K562 (cell line): ENCODE measurements around the gene LYG2.

ENCODE experiments used
- CTCF ChIP-seq, 3 experiments: IDR thresholded peaks in 2 of 3; conservative IDR thresholded peaks in 1 of 3; 2 replicates each; pipeline ENCODE4 v1.5.1; 2011 to 2012; ENCODE audit warnings: low read length in 3 of 3, mild to moderate bottlenecking in 3 of 3, control low read depth in 2 of 3, improper control_type of control experiment in 1 of 3, inconsistent platforms in 1 of 3, low read depth in 1 of 3, mixed read lengths in 1 of 3, moderate library complexity in 1 of 3; ENCODE audit not compliant: insufficient read depth in 2 of 3
- E2F3 ChIP-seq: fragments of 250-450 bp; sonication (Bioruptor Pico); IDR thresholded peaks from 2 replicates; pipeline ENCODE4 v1.4.0; 2020; ENCODE audit warnings: mild to moderate bottlenecking
- KAT7 ChIP-seq: sonication (generic); formaldehyde crosslinking; IDR thresholded peaks from 2 replicates; pipeline ENCODE4 v1.8.0; 2022; ENCODE audit warnings: missing genetic modification reagents, mild to moderate bottlenecking, borderline replicate concordance
- KLF1 ChIP-seq: fragments of 450-650 bp; IDR thresholded peaks from 2 replicates; pipeline ENCODE4 v1.6.1; 2016; ENCODE audit warnings: missing genetic modification characterization, missing compliant biosample characterization
- ZNF121 ChIP-seq: sonication (generic); formaldehyde crosslinking; conservative IDR thresholded peaks from 2 replicates; pipeline ENCODE4 v1.8.0; 2022; ENCODE audit warnings: missing genetic modification reagents
- TF ChIP-seq, protein P1 (sequence below): IDR thresholded peaks from 2 replicates; pipeline ENCODE4 v1.6.1; 2012; ENCODE audit warnings: low read depth, low read length, improper control_type of control experiment, borderline replicate concordance
- TF ChIP-seq, protein P2 (sequence below): fragments of 450-650 bp; formaldehyde crosslinking; IDR thresholded peaks from 2 replicates; pipeline ENCODE4 v1.4.0; 2022; ENCODE audit warnings: mild to moderate bottlenecking, moderate library complexity

GRCh38 chr2:99260184-99260583 is 4.7 kb upstream of the LYG2 start:
- TF ChIP-seq E2F3 (no peak), CTCF (IDR thresholded peaks at IDR 0.05 in 2 of 3, conservative IDR thresholded peaks at IDR 0.05 in 1 of 3; ENCODE audit: insufficient read depth in 2 of 3, low read depth in 1 of 3, low read length in 3 of 3) (no peak), KAT7 (CRISPR knock-in tag) (no peak), KLF1 (tag) (no peak), ZNF121 (CRISPR knock-in tag) (no peak)
- TF ChIP-seq, protein P1, sequence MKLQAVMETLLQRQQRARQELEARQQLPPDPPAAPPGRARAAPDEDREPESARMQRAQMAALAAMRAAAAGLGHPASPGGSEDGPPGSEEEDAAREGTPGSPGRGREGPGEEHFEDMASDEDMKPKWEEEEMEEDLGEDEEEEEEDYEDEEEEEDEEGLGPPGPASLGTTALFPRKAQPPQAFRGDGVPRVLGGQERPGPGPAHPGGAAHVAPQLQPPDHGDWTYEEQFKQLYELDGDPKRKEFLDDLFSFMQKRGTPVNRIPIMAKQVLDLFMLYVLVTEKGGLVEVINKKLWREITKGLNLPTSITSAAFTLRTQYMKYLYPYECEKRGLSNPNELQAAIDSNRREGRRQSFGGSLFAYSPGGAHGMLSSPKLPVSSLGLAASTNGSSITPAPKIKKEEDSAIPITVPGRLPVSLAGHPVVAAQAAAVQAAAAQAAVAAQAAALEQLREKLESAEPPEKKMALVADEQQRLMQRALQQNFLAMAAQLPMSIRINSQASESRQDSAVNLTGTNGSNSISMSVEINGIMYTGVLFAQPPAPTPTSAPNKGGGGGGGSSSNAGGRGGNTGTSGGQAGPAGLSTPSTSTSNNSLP = no peak
- TF ChIP-seq, protein P2, sequence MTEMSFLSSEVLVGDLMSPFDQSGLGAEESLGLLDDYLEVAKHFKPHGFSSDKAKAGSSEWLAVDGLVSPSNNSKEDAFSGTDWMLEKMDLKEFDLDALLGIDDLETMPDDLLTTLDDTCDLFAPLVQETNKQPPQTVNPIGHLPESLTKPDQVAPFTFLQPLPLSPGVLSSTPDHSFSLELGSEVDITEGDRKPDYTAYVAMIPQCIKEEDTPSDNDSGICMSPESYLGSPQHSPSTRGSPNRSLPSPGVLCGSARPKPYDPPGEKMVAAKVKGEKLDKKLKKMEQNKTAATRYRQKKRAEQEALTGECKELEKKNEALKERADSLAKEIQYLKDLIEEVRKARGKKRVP (CRISPR knock-in tag) = no peak
